NCI-H510A treated with DMSO at 0.1 percent for 48 hours (cell line): Measurements from ENCODE around the gene PCDH9.
"Not testable (repeated sequence)": the region's sequence is repeated elsewhere in the genome, so short reads cannot be mapped to it uniquely, and the experiment has no call there.

Source experiments
- DNase-seq: peaks from one replicate; lab custom pipeline; 2025; lab: John Stamatoyannopoulos, UW

Gene PCDH9

GRCh38 chr13:66259426-66259825, 970.7 kb downstream of the PCDH9 start:
- DNase-seq, result not testable (repeated sequence)
